Epithelial cell of prostate (primary cell): ENCODE results near the gene OIT3.
"Not testable (repeated sequence)": the region's sequence is repeated elsewhere in the genome, so short reads cannot be mapped to it uniquely, and the experiment has no call there.

Experiments used
- DNase-seq: peaks from one replicate; pipeline ENCODE4 v3.0.0-alpha.2; 2011; ENCODE audit warnings: low read depth, low spot score
- H3K27ac ChIP-seq: fragments of 450-650 bp; 2 replicates; pipeline ENCODE4 v1.5.1; 2017; ENCODE audit warnings: mild to moderate bottlenecking

OIT3 gene

DNA sequence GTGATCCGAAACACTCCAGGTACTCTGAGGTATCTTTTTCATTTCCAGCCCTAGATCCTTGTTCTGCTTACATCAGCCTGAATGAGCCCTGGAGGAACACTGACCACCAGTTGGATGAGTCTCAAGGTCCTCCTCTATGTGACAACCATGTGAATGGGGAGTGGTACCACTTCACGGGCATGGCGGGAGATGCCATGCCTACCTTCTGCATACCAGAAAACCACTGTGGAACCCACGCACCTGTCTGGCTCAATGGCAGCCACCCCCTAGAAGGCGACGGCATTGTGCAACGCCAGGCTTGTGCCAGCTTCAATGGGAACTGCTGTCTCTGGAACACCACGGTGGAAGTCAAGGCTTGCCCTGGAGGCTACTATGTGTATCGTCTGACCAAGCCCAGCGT lies 5.1 kb downstream of the OIT3 start:
- no peak overlapping the region for H3K27ac ChIP-seq
- DNase-seq, result no peak

GRCh38 chr10:72899545-72899944 lies 6.0 kb downstream of the OIT3 start:
- DNase-seq, result no peak
- no peak overlapping the region for H3K27ac ChIP-seq

DNA sequence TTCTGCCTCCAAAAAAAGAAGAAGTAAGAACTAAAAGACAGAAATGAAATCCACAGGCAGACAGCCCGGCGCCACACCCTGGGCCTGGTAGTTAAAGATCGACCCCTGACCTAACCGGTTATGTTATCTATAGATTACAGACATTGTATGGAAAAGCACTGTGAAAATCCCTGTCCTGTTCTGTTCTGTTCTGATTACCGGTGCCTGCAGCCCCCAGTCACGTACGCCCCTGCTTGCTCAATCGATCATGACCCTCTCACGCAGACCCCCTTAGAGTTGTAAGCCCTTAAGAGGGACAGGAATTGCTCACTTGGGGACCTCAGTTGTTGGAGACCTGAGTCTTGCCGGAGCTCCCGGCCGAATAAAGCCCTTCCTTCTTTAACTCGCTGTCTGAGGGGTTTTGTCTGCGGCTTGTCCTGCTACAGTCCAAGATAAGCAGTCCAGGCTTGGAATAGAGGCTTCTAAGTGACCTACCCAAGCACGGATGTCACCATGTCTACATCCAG lies 10.5 kb downstream of the OIT3 start:
- not testable (repeated sequence) for H3K27ac ChIP-seq, DNase-seq

DNA sequence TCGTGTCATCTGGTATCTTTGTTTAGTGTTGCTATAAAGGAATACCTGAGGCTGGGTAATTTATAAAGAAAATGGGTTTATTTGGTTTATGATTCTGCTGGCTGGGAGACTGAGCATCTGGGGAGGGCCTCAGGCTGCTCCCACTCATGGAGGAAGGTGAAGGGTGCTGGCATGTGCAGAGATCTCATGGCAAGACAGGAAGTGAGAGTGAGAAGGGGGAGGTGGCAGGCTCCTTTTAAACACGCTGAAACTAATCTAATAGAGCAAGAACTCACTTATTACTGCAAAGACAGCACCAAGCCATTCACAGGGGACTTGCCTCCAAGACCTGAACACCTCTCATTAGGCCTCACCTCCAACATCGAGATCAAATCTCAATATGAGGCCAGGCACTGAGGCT lies 11.3 kb downstream of the OIT3 start:
- no peak overlapping the region for H3K27ac ChIP-seq
- no peak for DNase-seq

- no peak overlapping the region for H3K27ac ChIP-seq
- DNase-seq, result no peak
Measured at GRCh38 chr10:72906446-72906845, 12.9 kb downstream of the OIT3 start.

GRCh38 chr10:72910705-72911104 lies 17.2 kb downstream of the OIT3 start:
- DNase-seq, result no peak
- H3K27ac ChIP-seq, result no peak overlapping the region

DNA sequence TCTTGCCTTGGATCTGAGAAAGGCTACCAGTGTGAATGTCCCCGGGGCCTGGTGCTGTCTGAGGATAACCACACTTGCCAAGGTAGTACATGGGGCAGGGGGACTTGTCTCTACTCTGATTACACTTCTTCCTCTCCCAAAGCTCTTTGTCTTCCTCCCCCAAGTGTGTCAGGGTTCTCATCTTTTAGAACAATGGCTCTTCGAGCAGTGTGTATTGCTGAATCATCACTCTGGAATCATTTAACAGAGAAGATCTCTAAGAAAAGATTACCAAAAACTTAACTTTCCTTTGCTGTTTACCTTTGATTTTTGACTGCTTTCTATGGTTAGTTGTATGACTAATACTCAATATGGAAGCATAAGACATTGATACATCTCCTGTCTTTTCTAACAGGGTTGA lies 18.2 kb downstream of the OIT3 start:
- no peak overlapping the region for H3K27ac ChIP-seq
- no peak for DNase-seq

GRCh38 chr10:72912736-72913135 lies 19.2 kb downstream of the OIT3 start:
- no peak overlapping the region for H3K27ac ChIP-seq
- no peak for DNase-seq

- DNase-seq, result no peak
- no peak overlapping the region for H3K27ac ChIP-seq
Measured at GRCh38 chr10:72913287-72913686, 19.7 kb downstream of the OIT3 start.

DNA sequence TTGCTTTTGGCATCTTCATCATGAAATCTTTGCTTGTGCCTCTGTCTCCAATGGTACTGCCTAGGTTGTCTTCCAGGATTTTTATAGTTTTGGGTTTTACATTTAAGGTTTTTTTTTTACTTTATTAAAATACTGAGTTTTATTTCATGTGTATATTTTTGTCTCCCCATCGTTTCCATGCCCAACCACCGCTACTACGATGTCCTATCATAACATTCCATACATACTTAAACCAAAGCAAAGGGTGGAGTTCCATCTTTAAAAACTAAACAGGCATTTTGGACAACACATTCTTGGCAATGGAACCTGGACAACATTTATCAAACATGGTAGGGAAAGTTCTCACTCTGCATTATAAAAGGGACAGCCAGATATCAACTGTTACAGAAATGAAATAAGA lies 23.7 kb downstream of the OIT3 start:
- DNase-seq, H3K27ac ChIP-seq: not testable (repeated sequence)

DNA sequence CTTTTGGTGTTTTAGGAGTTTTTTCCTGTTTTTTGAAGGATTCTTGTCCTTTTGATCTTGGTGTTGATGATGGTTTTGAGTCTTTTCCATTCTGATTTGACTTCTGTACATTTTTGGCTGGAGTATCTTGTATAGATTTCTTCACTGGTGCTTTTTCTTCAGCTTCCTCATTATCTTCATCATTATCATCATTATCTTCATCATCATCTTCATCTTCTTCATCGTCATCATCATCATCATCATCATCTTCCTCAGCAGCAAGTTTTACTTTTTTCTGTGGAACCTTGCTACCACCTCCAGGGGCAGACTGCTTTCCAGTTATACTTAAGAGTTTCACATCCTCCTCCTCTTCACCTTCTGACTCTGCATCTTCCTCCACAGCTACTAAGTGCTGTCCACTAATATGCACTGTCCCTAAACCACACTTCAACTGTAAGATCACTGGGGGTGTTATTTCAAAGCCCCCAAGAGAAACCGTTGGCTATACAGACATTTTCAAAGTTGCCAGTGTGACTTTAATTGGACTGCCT lies 24.3 kb downstream of the OIT3 start:
- not testable (repeated sequence) for H3K27ac ChIP-seq, DNase-seq

DNA sequence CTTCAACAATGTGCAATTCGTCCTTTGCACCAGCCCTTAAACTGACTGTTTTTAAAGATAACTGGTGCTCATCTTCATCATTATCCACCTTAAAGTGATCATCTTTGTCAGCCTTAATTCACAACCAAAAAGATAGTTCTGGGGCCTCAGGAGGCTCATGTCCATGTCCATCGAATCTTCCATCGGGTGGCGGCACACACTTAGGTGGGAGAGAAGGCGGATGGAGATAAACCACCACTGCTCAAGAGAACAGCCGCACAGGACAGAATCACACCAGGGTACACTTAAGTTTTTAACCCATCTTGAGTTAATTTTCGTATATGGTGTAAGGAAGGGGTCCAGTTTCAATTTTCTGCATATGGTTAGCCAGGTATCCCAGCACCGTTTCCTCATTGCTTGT lies 24.8 kb downstream of the OIT3 start:
- no peak overlapping the region for H3K27ac ChIP-seq
- no peak for DNase-seq

- H3K27ac ChIP-seq, DNase-seq: not testable (repeated sequence)
Measured at GRCh38 chr10:72921147-72921683, 27.7 kb downstream of the OIT3 start.

- H3K27ac ChIP-seq, result no peak overlapping the region
- DNase-seq, result no peak
Measured at GRCh38 chr10:72924351-72924750, 30.8 kb downstream of the OIT3 start.

- H3K27ac ChIP-seq, result no peak overlapping the region
- no peak for DNase-seq
Measured at GRCh38 chr10:72925951-72926465, 32.5 kb downstream of the OIT3 start.

- no peak for DNase-seq
- H3K27ac ChIP-seq, result no peak overlapping the region
Measured at GRCh38 chr10:72927485-72927884, 33.9 kb downstream of the OIT3 start.

DNA sequence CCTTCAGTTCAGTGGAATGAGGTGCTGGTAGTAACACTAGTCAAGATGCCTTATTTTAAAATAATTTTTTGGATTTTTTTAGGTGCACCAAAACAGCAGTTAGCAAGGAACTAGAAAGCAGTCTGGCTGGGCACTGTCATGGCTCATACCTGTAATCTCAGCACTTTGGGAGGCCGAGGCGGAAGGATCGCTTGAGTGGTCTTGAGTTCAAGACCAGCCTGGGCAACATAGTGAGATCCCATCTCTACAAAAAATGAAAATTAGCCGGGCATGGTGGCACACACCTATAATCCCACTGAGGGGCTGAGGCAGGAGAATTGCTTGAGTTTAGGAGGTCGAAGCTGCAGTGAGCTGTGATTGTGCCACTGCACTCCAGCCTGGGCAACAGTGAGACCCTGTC lies 35.3 kb downstream of the OIT3 start:
- H3K27ac ChIP-seq, result no peak overlapping the region
- no peak for DNase-seq

GRCh38 chr10:72930276-72930675 lies 36.7 kb downstream of the OIT3 start:
- no peak for DNase-seq
- H3K27ac ChIP-seq, result no peak overlapping the region

DNA sequence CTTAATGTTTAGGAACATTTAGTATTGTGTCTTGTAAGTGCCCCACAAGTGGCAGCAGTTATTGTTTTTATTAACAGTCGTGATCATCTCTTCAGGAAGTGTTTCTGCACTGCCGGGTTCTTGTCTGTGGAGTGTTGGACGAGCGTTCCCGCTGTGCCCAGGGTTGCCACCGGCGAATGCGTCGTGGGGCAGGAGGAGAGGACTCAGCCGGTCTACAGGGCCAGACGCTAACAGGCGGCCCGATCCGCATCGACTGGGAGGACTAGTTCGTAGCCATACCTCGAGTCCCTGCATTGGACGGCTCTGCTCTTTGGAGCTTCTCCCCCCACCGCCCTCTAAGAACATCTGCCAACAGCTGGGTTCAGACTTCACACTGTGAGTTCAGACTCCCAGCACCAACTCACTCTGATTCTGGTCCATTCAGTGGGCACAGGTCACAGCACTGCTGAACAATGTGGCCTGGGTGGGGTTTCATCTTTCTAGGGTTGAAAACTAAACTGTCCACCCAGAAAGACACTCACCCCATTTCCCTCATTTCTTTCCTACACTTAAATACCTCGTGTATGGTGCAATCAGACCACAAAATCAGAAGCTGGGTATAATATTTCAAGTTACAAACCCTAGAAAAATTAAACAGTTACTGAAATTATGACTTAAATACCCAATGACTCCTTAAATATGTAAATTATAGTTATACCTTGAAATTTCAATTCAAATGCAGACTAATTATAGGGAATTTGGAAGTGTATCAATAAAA lies 38.9 kb downstream of the OIT3 start:
- no peak for DNase-seq

GRCh38 chr10:72935361-72935760 lies 41.8 kb downstream of the OIT3 start:
- no peak for DNase-seq

More for the DNA sequence above, 38.9 kb downstream of the OIT3 start:
- no peak overlapping the region for H3K27ac ChIP-seq

GRCh38 chr10:72943498-72944234 lies 50.1 kb downstream of the OIT3 start:
- DNase-seq, result no peak
- no peak overlapping the region for H3K27ac ChIP-seq

More at GRCh38 chr10:72935361-72935760, 41.8 kb downstream of the OIT3 start:
- no peak overlapping the region for H3K27ac ChIP-seq
